ENCODE results near the gene AHRR.
A peak's percentile ranks its signal among the peaks of the same experiment; 100 is the strongest.

The AHRR gene

GRCh38 chr5:321726-322251 lies 275 bp downstream of the AHRR start:
- no peak for DNase-seq (ENCODE audit: low spot score)

- DNase-seq (ENCODE audit: low spot score): no peak
Measured at GRCh38 chr5:322281-322941, 897 bp downstream of the AHRR start.

GRCh38 chr5:322942-323879 lies 1.7 kb downstream of the AHRR start:
- DNase-seq (ENCODE audit: low spot score): no peak

- DNase-seq (ENCODE audit: low spot score): no peak
Measured at GRCh38 chr5:324736-325612, 3.5 kb downstream of the AHRR start.

GRCh38 chr5:326109-326508 lies 4.6 kb downstream of the AHRR start:
- DNase-seq (ENCODE audit: low spot score): no peak

- DNase-seq (ENCODE audit: low spot score): no peak
Measured at GRCh38 chr5:329121-329735, 7.7 kb downstream of the AHRR start.

- DNase-seq (ENCODE audit: low spot score): no peak
Measured at GRCh38 chr5:329768-330167, 8.3 kb downstream of the AHRR start.

GRCh38 chr5:332843-333242 lies 11.3 kb downstream of the AHRR start:
- no peak for DNase-seq (ENCODE audit: low spot score)

- DNase-seq (ENCODE audit: low spot score): no peak
Measured at GRCh38 chr5:333945-334344, 12.4 kb downstream of the AHRR start.

GRCh38 chr5:334903-335739 lies 13.6 kb downstream of the AHRR start:
- no peak for DNase-seq (ENCODE audit: low spot score)

GRCh38 chr5:335740-336038 lies 14.2 kb downstream of the AHRR start:
- no peak for DNase-seq (ENCODE audit: low spot score)

- DNase-seq (ENCODE audit: low spot score): no peak
Measured at GRCh38 chr5:337563-338130, 16.1 kb downstream of the AHRR start.

GRCh38 chr5:342501-343460 lies 21.3 kb downstream of the AHRR start:
- DNase-seq (ENCODE audit: low spot score): no peak

GRCh38 chr5:343461-344401 lies 22.2 kb downstream of the AHRR start:
- DNase-seq (ENCODE audit: low spot score): no peak

- DNase-seq (ENCODE audit: low spot score): no peak
Measured at GRCh38 chr5:344668-345067, 23.2 kb downstream of the AHRR start.

GRCh38 chr5:345404-346195 lies 24.1 kb downstream of the AHRR start:
- DNase-seq (ENCODE audit: low spot score): peak; percentile 24

GRCh38 chr5:346229-346935 lies 24.9 kb downstream of the AHRR start:
- no peak for DNase-seq (ENCODE audit: low spot score)
